ENCODE data around the gene PICK1.

PICK1 gene

GRCh38 chr22:38046070-38046748 is 11.0 kb upstream of the PICK1 start:
- H3K4me3 ChIP-seq (ENCODE audit: insufficient read length, low read depth), result no peak overlapping the region
- TF ChIP-seq YY1 (IDR thresholded peaks at IDR 0.05; ENCODE audit: insufficient read depth, insufficient read length) (no peak), ZNF274 (IDR thresholded peaks at IDR 0.05; ENCODE audit: low read depth, low read length) (no peak), SUZ12 (IDR thresholded peaks at IDR 0.05; ENCODE audit: extremely low read depth, insufficient read depth, insufficient read length) (no peak)
- H3K36me3 ChIP-seq (ENCODE audit: insufficient read depth, insufficient read length, low read length), result no peaks in the 10 kb centered on the region
- H3K9me3 ChIP-seq (ENCODE audit: insufficient read depth, low read length), result no peaks in the 10 kb centered on the region
- peaks cover 7% of the 10 kb centered on the region for H3K4me1 ChIP-seq (ENCODE audit: insufficient read depth, insufficient read length)
- H3K9ac ChIP-seq (ENCODE audit: insufficient read length, low read depth), result no peak overlapping the region
- no peaks in the 10 kb centered on the region for H3K27me3 ChIP-seq (ENCODE audit: insufficient read depth, insufficient read length)
- no peak for DNase-seq (ENCODE audit: low read depth, low spot score)

- Histone ChIP-seq H3K4me3 (ENCODE audit: insufficient read length, low read depth) (no peak overlapping the region), H3K27me3 (ENCODE audit: insufficient read depth, insufficient read length) (no peaks in the 10 kb centered on the region), H3K36me3 (ENCODE audit: insufficient read depth, insufficient read length, low read length) (no peaks in the 10 kb centered on the region), H3K4me1 (ENCODE audit: insufficient read depth, insufficient read length) (peaks cover 9% of the 10 kb centered on the region), H3K9ac (ENCODE audit: insufficient read length, low read depth) (no peak overlapping the region), H3K9me3 (ENCODE audit: insufficient read depth, low read length) (no peaks in the 10 kb centered on the region)
- no peak for DNase-seq (ENCODE audit: low read depth, low spot score)
- TF ChIP-seq YY1 (IDR thresholded peaks at IDR 0.05; ENCODE audit: insufficient read depth, insufficient read length) (no peak), ZNF274 (IDR thresholded peaks at IDR 0.05; ENCODE audit: low read depth, low read length) (no peak), SUZ12 (IDR thresholded peaks at IDR 0.05; ENCODE audit: extremely low read depth, insufficient read depth, insufficient read length) (no peak)
Observed at GRCh38 chr22:38049812-38050619, 7.2 kb upstream of the PICK1 start.

- H3K9me3 ChIP-seq (ENCODE audit: insufficient read depth, low read length), result no peaks in the 10 kb centered on the region
- no peak overlapping the region for H3K4me3 ChIP-seq (ENCODE audit: insufficient read length, low read depth)
- H3K27me3 ChIP-seq (ENCODE audit: insufficient read depth, insufficient read length), result no peaks in the 10 kb centered on the region
- H3K4me1 ChIP-seq (ENCODE audit: insufficient read depth, insufficient read length), result peaks cover 9% of the 10 kb centered on the region
- DNase-seq (ENCODE audit: low read depth, low spot score), result no peak
- no peak overlapping the region for H3K9ac ChIP-seq (ENCODE audit: insufficient read length, low read depth)
- H3K36me3 ChIP-seq (ENCODE audit: insufficient read depth, insufficient read length, low read length), result no peaks in the 10 kb centered on the region
- TF ChIP-seq ZNF274 (IDR thresholded peaks at IDR 0.05; ENCODE audit: low read depth, low read length), result no peak
Observed at GRCh38 chr22:38050720-38051119, 6.5 kb upstream of the PICK1 start.

- no peaks in the 10 kb centered on the region for H3K9me3 ChIP-seq (ENCODE audit: insufficient read depth, low read length)
- H3K4me3 ChIP-seq (ENCODE audit: insufficient read length, low read depth), result no peak overlapping the region
- no peak overlapping the region for H3K9ac ChIP-seq (ENCODE audit: insufficient read length, low read depth)
- TF ChIP-seq ZNF274 (IDR thresholded peaks at IDR 0.05; ENCODE audit: low read depth, low read length), result no peak
- TF ChIP-seq SUZ12 (IDR thresholded peaks at IDR 0.05; ENCODE audit: extremely low read depth, insufficient read depth, insufficient read length), result no peak
- TF ChIP-seq YY1 (IDR thresholded peaks at IDR 0.05; ENCODE audit: insufficient read depth, insufficient read length), result no peak
- DNase-seq (ENCODE audit: low read depth, low spot score), result no peak
- no peaks in the 10 kb centered on the region for H3K36me3 ChIP-seq (ENCODE audit: insufficient read depth, insufficient read length, low read length)
- H3K4me1 ChIP-seq (ENCODE audit: insufficient read depth, insufficient read length), result peaks cover 9% of the 10 kb centered on the region
- no peaks in the 10 kb centered on the region for H3K27me3 ChIP-seq (ENCODE audit: insufficient read depth, insufficient read length)
Observed at GRCh38 chr22:38051261-38051660, 5.9 kb upstream of the PICK1 start.

- DNase-seq (ENCODE audit: low read depth, low spot score), result peak; percentile 79
- peaks cover 9% of the 10 kb centered on the region for H3K4me1 ChIP-seq (ENCODE audit: insufficient read depth, insufficient read length)
- H3K36me3 ChIP-seq (ENCODE audit: insufficient read depth, insufficient read length, low read length), result no peaks in the 10 kb centered on the region
- H3K4me3 ChIP-seq (ENCODE audit: insufficient read length, low read depth), result no peak overlapping the region
- H3K9ac ChIP-seq (ENCODE audit: insufficient read length, low read depth), result peak overlapping the region; percentile 61
- no peaks in the 10 kb centered on the region for H3K27me3 ChIP-seq (ENCODE audit: insufficient read depth, insufficient read length)
- TF ChIP-seq SUZ12 (IDR thresholded peaks at IDR 0.05; ENCODE audit: extremely low read depth, insufficient read depth, insufficient read length) (no peak), ZNF274 (IDR thresholded peaks at IDR 0.05; ENCODE audit: low read depth, low read length) (no peak), YY1 (IDR thresholded peaks at IDR 0.05; ENCODE audit: insufficient read depth, insufficient read length) (no peak)
- H3K9me3 ChIP-seq (ENCODE audit: insufficient read depth, low read length), result no peaks in the 10 kb centered on the region
Observed at GRCh38 chr22:38051900-38052862, 5.0 kb upstream of the PICK1 start.

- H3K36me3 ChIP-seq (ENCODE audit: insufficient read depth, insufficient read length, low read length), result peaks cover 41% of the 10 kb centered on the region
- no peak for DNase-seq (ENCODE audit: low read depth, low spot score)
Observed at GRCh38 chr22:38062791-38063190, 5.6 kb downstream of the PICK1 start.

More at GRCh38 chr22:38062791-38063190, 5.6 kb downstream of the PICK1 start:
- Histone ChIP-seq H3K27me3 (ENCODE audit: insufficient read depth, insufficient read length) (no peaks in the 10 kb centered on the region), H3K9ac (ENCODE audit: insufficient read length, low read depth) (no peak overlapping the region), H3K4me1 (ENCODE audit: insufficient read depth, insufficient read length) (no peaks in the 10 kb centered on the region), H3K9me3 (ENCODE audit: insufficient read depth, low read length) (no peaks in the 10 kb centered on the region), H3K4me3 (ENCODE audit: insufficient read length, low read depth) (no peak overlapping the region)
- TF ChIP-seq SUZ12 (IDR thresholded peaks at IDR 0.05; ENCODE audit: extremely low read depth, insufficient read depth, insufficient read length) (no peak), YY1 (IDR thresholded peaks at IDR 0.05; ENCODE audit: insufficient read depth, insufficient read length) (no peak), ZNF274 (IDR thresholded peaks at IDR 0.05; ENCODE audit: low read depth, low read length) (no peak)
